Skeletal muscle satellite cell (primary cell): ENCODE measurements around the gene CNGA2.

Source experiments
- H3K27me3 ChIP-seq: 2 replicates; pipeline ENCODE4 v1.7.0; 2013; ENCODE audit warnings: low read length; ENCODE audit not compliant: control insufficient read depth, insufficient read depth
- H3K36me3 ChIP-seq: 2 replicates; pipeline ENCODE4 v1.7.0; 2013; ENCODE audit warnings: mild to moderate bottlenecking, control low read depth, low read length; ENCODE audit not compliant: insufficient read depth
- H3K4me1 ChIP-seq: 2 replicates; pipeline ENCODE4 v1.7.0; 2013; ENCODE audit warnings: low read length; ENCODE audit not compliant: control insufficient read depth, insufficient read depth
- H3K4me2 ChIP-seq: 2 replicates; pipeline ENCODE4 v1.7.0; 2013; ENCODE audit warnings: mild to moderate bottlenecking, low read length
- H3K4me3 ChIP-seq: 2 replicates; pipeline ENCODE4 v1.7.0; 2013; ENCODE audit warnings: low read length
- H3K9ac ChIP-seq: 2 replicates; pipeline ENCODE4 v1.7.0; 2013; ENCODE audit warnings: mild to moderate bottlenecking, low read depth, low read length, moderate library complexity
- H3K9me3 ChIP-seq: replicated peaks from 2 replicates; pipeline ENCODE4 v1.7.0; 2013; ENCODE audit warnings: mild to moderate bottlenecking, control low read depth, low read length

CNGA2 gene

DNA sequence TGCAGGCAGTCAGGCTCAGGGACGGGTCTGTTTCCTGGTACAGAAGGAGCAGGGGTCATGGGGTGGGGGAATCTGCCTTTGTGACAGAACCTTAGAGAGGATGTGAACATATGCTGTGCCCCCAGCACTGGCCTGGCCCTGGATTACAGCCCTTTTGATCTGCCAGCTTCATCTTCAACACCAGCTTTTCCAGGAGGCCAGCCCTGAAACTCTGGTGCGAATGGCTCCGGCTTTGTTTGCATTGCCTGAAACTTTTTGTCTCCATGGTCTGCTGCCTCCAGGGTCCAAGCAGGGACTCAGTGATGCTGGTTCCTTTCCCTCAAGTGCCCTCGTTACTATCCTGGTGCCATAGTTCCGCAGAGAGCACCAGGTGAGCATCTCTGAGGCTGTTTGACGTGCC, 2.1 kb downstream of the CNGA2 start:
- H3K9ac ChIP-seq: no peak overlapping the region
- H3K4me3 ChIP-seq: no peak overlapping the region
- no peaks in the 10 kb centered on the region for H3K27me3 ChIP-seq
- no peaks in the 10 kb centered on the region for H3K4me1 ChIP-seq
- H3K4me2 ChIP-seq: no peak overlapping the region
- H3K9me3 ChIP-seq: no peaks in the 10 kb centered on the region
- no peaks in the 10 kb centered on the region for H3K36me3 ChIP-seq

DNA sequence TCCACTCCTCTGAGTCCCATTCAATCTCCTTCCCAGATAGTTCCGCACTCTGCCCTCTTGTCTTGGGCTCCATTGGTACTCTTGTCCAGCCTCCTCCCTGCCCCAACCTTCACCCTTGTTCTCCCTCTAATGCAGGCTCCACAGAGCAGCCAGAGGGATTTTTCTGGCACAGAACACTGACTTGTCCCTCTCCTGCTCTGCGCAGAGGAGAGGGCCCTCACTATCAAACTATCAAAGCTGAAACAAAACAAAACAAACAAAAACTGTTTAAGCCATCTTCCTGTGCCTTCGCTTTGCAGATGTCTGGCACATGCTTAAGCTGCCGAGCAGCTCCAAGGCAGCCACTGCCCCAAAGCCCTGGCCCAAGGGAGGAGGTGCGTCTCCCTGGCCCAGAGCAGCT, 2.9 kb downstream of the CNGA2 start:
- no peaks in the 10 kb centered on the region for H3K36me3 ChIP-seq
- H3K4me1 ChIP-seq: no peaks in the 10 kb centered on the region
- H3K9me3 ChIP-seq: no peaks in the 10 kb centered on the region
- H3K9ac ChIP-seq: no peak overlapping the region
- H3K27me3 ChIP-seq: no peaks in the 10 kb centered on the region
- H3K4me3 ChIP-seq: no peak overlapping the region
- H3K4me2 ChIP-seq: no peak overlapping the region

DNA sequence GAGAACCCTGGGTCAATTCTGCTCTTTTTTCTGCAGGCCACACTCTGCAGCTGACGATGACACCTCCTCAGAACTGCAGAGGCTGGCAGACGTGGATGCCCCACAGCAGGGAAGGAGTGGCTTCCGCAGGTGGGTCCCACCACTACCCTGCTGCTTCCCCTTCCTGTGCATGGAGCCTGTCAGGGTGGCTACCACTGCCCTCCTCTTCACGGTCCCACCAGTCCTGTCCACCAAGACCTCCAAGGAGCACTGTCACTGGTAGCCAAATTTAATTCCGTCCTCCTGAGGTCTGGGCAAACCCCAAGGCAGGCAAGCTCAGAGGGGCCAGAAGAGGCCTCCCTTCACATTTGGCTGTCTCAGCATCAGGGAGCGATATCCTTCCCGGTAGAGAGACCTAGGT, 4.2 kb downstream of the CNGA2 start:
- H3K4me3 ChIP-seq: no peak overlapping the region
- H3K9me3 ChIP-seq: no peaks in the 10 kb centered on the region
- no peaks in the 10 kb centered on the region for H3K4me1 ChIP-seq
- no peaks in the 10 kb centered on the region for H3K36me3 ChIP-seq
- no peaks in the 10 kb centered on the region for H3K27me3 ChIP-seq
- no peak overlapping the region for H3K9ac ChIP-seq
- H3K4me2 ChIP-seq: no peak overlapping the region

DNA sequence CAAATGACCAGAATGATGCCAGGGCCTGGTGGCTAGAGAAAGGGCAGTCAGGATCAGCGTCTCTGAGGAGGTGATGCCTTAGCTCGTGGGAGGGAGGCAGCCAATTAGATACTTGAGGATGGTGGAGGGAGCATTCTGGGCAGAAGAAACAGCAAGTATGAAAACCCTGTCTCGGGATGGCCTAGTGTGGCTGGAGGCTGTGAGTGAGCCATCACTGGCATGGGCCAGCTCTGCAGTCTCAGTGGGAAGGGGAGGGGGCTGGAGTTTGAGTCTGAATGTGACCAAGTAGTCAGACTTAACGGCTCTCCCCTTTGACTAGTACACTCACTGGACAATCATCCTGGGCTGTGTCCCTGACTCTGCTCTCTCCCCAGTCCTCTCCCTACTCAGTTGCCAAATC, 7.1 kb downstream of the CNGA2 start:
- no peak overlapping the region for H3K4me2 ChIP-seq
- no peaks in the 10 kb centered on the region for H3K36me3 ChIP-seq
- no peak overlapping the region for H3K9ac ChIP-seq

DNA sequence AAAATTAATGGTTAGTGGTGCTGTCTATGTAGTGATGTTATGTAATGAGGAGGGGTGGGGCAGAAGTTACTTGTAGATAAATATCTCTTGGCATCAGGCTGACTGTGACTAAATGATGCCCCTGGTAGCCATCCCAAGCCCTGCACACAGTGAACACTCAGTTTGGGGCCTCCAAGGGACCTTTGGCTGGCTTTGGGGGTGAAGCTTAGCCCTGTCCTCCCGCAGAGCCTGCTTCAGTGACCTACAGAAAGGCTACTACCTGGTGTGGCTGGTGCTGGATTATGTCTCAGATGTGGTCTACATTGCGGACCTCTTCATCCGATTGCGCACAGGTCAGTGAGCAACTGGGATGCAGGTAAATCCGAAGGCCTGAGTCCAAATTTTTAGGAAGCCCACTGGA, 7.8 kb downstream of the CNGA2 start:
- Histone ChIP-seq H3K4me2 (no peak overlapping the region), H3K4me3 (no peak overlapping the region), H3K36me3 (no peaks in the 10 kb centered on the region), H3K27me3 (no peaks in the 10 kb centered on the region), H3K4me1 (no peaks in the 10 kb centered on the region), H3K9me3 (no peaks in the 10 kb centered on the region), H3K9ac (no peak overlapping the region)

More for the DNA sequence above, 7.1 kb downstream of the CNGA2 start:
- Histone ChIP-seq H3K9me3 (no peaks in the 10 kb centered on the region), H3K4me1 (no peaks in the 10 kb centered on the region), H3K27me3 (no peaks in the 10 kb centered on the region), H3K4me3 (no peak overlapping the region)

DNA sequence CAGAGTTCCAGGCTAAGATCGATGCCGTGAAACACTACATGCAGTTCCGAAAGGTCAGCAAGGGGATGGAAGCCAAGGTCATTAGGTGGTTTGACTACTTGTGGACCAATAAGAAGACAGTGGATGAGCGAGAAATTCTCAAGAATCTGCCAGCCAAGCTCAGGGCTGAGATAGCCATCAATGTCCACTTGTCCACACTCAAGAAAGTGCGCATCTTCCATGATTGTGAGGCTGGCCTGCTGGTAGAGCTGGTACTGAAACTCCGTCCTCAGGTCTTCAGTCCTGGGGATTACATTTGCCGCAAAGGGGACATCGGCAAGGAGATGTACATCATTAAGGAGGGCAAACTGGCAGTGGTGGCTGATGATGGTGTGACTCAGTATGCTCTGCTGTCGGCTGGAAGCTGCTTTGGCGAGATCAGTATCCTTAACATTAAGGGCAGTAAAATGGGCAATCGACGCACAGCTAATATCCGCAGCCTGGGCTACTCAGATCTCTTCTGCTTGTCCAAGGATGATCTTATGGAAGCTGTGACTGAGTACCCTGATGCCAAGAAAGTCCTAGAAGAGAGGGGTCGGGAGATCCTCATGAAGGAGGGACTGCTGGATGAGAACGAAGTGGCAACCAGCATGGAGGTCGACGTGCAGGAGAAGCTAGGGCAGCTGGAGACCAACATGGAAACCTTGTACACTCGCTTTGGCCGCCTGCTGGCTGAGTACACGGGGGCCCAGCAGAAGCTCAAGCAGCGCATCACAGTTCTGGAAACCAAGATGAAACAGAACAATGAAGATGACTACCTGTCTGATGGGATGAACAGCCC, 9.3 kb downstream of the CNGA2 start:
- H3K27me3 ChIP-seq: no peaks in the 10 kb centered on the region
- no peak overlapping the region for H3K9ac ChIP-seq
- no peak overlapping the region for H3K4me2 ChIP-seq
- no peaks in the 10 kb centered on the region for H3K4me1 ChIP-seq
- no peaks in the 10 kb centered on the region for H3K36me3 ChIP-seq
- no peak overlapping the region for H3K4me3 ChIP-seq
- H3K9me3 ChIP-seq: no peaks in the 10 kb centered on the region

DNA sequence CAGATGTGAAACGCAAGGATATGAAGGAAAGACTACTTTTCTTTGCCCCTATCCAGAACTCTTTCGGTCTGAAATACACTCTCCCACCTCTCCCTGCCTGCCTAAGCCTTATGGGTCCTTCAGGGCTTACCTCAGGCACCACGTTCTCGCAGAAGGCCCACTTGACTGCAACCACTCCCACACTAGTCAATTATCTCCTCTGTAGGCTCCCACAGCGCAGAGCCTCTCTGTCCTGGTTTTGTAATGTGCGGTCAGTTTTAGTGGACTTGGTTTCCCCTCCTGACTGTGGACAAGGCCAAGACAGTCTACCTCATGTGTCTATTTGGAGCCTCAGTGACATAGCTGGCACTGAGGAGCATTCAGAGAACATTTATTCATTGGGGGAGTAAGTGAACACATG, 11.1 kb downstream of the CNGA2 start:
- no peaks in the 10 kb centered on the region for H3K4me1 ChIP-seq
- H3K9ac ChIP-seq: no peak overlapping the region
- H3K27me3 ChIP-seq: no peaks in the 10 kb centered on the region
- no peak overlapping the region for H3K4me2 ChIP-seq
- no peaks in the 10 kb centered on the region for H3K9me3 ChIP-seq
- H3K4me3 ChIP-seq: no peak overlapping the region
- H3K36me3 ChIP-seq: no peaks in the 10 kb centered on the region

DNA sequence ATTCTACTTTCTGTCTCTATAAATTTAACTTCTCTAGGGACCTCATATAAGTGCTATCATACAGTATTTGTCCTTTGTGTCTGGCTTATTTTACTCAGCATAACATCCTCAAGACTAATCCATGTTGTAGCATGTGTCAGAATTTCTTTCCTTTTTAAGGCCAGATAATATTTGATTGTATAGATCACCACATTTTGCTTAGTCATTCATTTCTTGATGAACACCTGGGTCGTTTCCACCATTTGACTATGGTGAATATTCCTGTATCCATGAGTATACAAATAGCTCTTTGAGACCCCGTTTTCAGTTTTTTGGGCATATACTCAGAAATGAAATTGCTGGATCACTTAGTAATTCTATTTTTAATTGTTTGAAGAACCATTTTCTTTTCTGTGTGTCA, 12.0 kb downstream of the CNGA2 start:
- Histone ChIP-seq H3K9ac (no peak overlapping the region), H3K36me3 (no peaks in the 10 kb centered on the region), H3K4me2 (no peak overlapping the region), H3K27me3 (no peaks in the 10 kb centered on the region), H3K4me1 (no peaks in the 10 kb centered on the region), H3K4me3 (no peak overlapping the region), H3K9me3 (no peaks in the 10 kb centered on the region)

DNA sequence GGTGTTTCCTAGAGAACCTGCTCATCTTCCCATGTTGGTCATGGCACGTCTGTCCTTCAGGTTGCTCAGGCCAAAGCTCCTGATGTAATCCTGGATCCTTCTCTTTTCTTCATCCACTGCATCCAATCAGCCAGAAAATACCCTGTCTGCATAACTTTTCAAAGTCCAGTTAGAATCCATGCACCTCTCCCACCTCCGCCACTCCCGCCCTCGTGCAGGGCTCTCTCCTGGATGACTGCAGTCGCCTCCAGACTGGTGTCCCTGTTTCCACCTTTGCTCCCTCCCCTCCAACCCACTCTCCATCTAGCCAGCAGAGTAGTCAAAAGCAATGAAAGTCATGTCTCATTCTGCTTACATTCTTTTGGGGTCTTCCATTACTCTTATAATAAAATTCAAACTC, 16.0 kb downstream of the CNGA2 start:
- H3K4me2 ChIP-seq: no peak overlapping the region
- H3K9me3 ChIP-seq: peaks cover 2% of the 10 kb centered on the region
- no peak overlapping the region for H3K4me3 ChIP-seq
- peaks cover 13% of the 10 kb centered on the region for H3K4me1 ChIP-seq
- no peaks in the 10 kb centered on the region for H3K36me3 ChIP-seq
- H3K27me3 ChIP-seq: peaks cover 7% of the 10 kb centered on the region
- no peak overlapping the region for H3K9ac ChIP-seq

DNA sequence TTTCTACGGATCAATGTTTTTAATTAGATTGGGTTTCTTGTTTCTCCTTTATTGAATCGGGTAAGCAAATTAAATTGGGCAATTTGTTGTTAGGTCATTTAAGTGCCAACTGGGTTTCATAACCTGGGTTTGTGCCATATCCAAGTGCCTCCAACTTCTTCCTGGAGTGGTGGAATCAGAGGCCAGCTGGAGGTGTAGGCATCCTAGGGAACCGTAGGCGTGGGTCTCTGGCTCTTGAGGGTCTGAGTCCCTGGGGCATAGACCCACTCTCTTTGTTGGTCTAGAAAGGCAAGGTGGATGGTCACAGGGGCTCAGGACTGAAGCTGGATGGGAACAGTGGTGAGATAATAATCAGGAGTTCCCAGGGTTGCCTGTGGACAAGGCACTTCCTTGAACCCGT, 18.3 kb downstream of the CNGA2 start:
- Histone ChIP-seq H3K36me3 (no peaks in the 10 kb centered on the region), H3K27me3 (peaks cover 10% of the 10 kb centered on the region)

DNA sequence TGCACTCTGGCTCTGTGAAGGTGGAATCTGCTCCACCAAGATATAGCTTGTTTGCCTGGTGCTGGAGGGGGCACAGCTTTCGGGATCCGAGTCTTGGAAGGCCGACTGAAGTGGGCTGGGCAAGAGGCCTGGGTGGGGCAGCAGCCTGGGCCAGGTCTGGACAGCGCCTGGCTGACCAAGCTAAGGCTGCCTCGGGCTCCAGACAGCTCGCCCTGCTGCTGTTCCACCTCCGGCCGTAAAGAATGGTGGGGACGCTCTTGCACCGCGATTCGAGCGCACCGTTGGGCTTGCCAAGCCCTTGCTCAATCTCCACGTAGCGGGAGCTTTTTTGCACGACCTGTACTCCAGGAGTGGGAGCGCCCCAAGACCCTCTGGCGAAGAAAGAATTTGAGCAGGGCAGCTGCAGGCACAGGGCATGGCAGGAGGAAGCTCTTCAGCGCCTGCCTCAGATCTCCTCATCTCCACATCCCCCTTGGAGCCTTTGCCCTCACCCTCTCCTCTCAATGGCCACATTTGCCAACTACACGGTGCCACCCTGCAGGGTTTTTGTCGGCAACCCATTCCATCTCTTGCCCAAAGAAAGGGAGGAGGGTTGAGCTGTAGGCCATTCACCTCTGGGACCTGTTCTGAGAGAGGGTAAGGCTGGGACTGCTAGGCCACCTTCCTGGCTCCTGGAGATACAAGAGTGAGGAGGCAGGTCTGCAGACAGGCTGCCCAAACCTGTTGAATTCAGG, 18.9 kb downstream of the CNGA2 start:
- H3K4me2 ChIP-seq: peak overlapping the region; percentile 7
- no peak overlapping the region for H3K9ac ChIP-seq
- no peaks in the 10 kb centered on the region for H3K36me3 ChIP-seq
- peaks cover 12% of the 10 kb centered on the region for H3K27me3 ChIP-seq
- H3K4me1 ChIP-seq: peaks cover 13% of the 10 kb centered on the region
- no peak overlapping the region for H3K4me3 ChIP-seq
- H3K9me3 ChIP-seq: peaks cover 2% of the 10 kb centered on the region

More for the DNA sequence above, 18.3 kb downstream of the CNGA2 start:
- Histone ChIP-seq H3K4me3 (no peak overlapping the region), H3K9me3 (peaks cover 2% of the 10 kb centered on the region), H3K4me2 (no peak overlapping the region), H3K9ac (no peak overlapping the region), H3K4me1 (peaks cover 13% of the 10 kb centered on the region)

DNA sequence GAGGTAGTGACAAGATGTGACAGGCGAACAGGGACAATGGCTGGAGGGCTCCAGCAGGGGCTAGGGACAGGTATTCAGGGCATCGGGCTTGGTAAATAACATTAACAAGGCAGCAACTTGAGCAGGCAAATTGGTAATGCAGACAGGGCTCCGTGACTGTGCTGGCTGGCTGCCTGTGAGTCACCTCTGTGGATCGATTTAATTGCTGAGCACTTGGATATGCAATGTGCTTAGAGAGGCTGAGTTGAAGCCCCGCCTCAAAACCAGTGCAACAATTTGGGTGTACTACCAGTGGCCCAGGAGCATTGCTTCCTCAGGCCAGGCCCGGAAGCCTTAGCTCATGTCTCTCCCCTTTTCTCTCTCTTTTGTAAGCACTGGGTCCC, 19.5 kb downstream of the CNGA2 start:
- Histone ChIP-seq H3K27me3 (peaks cover 12% of the 10 kb centered on the region), H3K4me1 (peaks cover 13% of the 10 kb centered on the region), H3K4me3 (no peak overlapping the region), H3K36me3 (no peaks in the 10 kb centered on the region), H3K4me2 (peak overlapping the region; percentile 7), H3K9ac (no peak overlapping the region), H3K9me3 (peaks cover 2% of the 10 kb centered on the region)
